ENCODE data around the gene ARPC5L. TPM values are rescaled to one million over a fixed set of nuclear protein-coding genes. Genes with fewer than 3 reads are reported as not detected.

Gene ARPC5L
- total and polyA plus RNA-seq, 2 experiments from 2014 or later: 35.9 to 87.3 TPM

DNA sequence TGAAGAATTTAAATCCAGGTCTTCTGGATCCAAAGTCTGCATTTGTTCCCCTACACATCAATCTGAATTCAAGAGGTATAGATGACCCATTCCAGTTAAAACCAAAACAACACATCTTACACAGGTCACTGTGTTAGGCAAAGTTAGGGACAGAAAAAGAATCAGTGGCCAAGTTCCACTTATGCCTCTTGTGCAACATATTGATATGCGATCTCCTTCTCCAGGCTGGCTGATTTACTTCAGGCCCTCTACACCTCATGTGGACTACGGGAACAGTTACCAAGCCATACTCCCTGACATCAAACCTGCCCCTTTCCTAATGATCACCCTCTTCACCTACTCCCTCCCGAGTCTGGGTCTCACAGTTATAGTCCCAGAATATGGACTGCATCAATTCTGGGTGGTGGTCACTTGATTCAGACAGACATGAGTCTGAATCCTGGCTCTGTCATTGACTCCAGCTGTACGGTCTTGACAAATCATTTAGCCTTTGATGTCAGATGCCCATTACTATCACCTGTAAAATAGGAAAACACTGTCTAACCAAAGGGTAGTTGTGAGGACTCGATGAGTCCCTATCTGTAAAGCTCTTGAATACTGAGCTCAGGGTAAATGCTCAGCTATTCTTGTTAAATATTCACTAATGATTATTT, 52.9 kb downstream of the ARPC5L start:
- Mint-ChIP-seq H3K27ac (no peak overlapping the region), H3K4me3 (no peak overlapping the region), H3K36me3 (ENCODE audit: low read depth) (peaks cover 9% of the 10 kb centered on the region; the same call in 2 of the 3 replicates), H3K27me3 (ENCODE audit: insufficient read depth, low read depth, poor library complexity) (peaks cover 2% of the 10 kb centered on the region), H3K9me3 (no peaks in the 10 kb centered on the region), H3K4me1 (no peaks in the 10 kb centered on the region)
- Histone ChIP-seq H3K4me1 (ENCODE audit: insufficient read depth) (no peaks in the 10 kb centered on the region), H3F3A (replicated peaks; ENCODE audit: low read depth) (0 out of 2 replicates have a peak, but pooled peaks cover 4% of the 10 kb centered on the region), H3K4me3 (no peak overlapping the region), H2AFZ (no peak overlapping the region), H3K79me2 (replicated peaks; ENCODE audit: insufficient read depth) (no peaks in the 10 kb centered on the region), H4K20me1 (replicated peaks; ENCODE audit: insufficient read depth) (no peaks in the 10 kb centered on the region), H3K27ac (ENCODE audit: low read depth) (no peak overlapping the region; the same call in 1 of the 2 replicates), H3K27me3 (ENCODE audit: insufficient read depth) (no peaks in the 10 kb centered on the region), H3K4me2 (no peak overlapping the region), H3K9me2 (ENCODE audit: insufficient read depth) (no peaks in the 10 kb centered on the region), H3K36me3 (ENCODE audit: insufficient read depth) (no peaks in the 10 kb centered on the region)
- TF ChIP-seq NANOG (IDR thresholded peaks at IDR 0.05; ENCODE audit: borderline replicate concordance): no peak
- no peak for TF ChIP-seq JUNB (IDR thresholded peaks at IDR 0.05; ENCODE audit: unreplicated experiment)
- TF ChIP-seq, protein P1, sequence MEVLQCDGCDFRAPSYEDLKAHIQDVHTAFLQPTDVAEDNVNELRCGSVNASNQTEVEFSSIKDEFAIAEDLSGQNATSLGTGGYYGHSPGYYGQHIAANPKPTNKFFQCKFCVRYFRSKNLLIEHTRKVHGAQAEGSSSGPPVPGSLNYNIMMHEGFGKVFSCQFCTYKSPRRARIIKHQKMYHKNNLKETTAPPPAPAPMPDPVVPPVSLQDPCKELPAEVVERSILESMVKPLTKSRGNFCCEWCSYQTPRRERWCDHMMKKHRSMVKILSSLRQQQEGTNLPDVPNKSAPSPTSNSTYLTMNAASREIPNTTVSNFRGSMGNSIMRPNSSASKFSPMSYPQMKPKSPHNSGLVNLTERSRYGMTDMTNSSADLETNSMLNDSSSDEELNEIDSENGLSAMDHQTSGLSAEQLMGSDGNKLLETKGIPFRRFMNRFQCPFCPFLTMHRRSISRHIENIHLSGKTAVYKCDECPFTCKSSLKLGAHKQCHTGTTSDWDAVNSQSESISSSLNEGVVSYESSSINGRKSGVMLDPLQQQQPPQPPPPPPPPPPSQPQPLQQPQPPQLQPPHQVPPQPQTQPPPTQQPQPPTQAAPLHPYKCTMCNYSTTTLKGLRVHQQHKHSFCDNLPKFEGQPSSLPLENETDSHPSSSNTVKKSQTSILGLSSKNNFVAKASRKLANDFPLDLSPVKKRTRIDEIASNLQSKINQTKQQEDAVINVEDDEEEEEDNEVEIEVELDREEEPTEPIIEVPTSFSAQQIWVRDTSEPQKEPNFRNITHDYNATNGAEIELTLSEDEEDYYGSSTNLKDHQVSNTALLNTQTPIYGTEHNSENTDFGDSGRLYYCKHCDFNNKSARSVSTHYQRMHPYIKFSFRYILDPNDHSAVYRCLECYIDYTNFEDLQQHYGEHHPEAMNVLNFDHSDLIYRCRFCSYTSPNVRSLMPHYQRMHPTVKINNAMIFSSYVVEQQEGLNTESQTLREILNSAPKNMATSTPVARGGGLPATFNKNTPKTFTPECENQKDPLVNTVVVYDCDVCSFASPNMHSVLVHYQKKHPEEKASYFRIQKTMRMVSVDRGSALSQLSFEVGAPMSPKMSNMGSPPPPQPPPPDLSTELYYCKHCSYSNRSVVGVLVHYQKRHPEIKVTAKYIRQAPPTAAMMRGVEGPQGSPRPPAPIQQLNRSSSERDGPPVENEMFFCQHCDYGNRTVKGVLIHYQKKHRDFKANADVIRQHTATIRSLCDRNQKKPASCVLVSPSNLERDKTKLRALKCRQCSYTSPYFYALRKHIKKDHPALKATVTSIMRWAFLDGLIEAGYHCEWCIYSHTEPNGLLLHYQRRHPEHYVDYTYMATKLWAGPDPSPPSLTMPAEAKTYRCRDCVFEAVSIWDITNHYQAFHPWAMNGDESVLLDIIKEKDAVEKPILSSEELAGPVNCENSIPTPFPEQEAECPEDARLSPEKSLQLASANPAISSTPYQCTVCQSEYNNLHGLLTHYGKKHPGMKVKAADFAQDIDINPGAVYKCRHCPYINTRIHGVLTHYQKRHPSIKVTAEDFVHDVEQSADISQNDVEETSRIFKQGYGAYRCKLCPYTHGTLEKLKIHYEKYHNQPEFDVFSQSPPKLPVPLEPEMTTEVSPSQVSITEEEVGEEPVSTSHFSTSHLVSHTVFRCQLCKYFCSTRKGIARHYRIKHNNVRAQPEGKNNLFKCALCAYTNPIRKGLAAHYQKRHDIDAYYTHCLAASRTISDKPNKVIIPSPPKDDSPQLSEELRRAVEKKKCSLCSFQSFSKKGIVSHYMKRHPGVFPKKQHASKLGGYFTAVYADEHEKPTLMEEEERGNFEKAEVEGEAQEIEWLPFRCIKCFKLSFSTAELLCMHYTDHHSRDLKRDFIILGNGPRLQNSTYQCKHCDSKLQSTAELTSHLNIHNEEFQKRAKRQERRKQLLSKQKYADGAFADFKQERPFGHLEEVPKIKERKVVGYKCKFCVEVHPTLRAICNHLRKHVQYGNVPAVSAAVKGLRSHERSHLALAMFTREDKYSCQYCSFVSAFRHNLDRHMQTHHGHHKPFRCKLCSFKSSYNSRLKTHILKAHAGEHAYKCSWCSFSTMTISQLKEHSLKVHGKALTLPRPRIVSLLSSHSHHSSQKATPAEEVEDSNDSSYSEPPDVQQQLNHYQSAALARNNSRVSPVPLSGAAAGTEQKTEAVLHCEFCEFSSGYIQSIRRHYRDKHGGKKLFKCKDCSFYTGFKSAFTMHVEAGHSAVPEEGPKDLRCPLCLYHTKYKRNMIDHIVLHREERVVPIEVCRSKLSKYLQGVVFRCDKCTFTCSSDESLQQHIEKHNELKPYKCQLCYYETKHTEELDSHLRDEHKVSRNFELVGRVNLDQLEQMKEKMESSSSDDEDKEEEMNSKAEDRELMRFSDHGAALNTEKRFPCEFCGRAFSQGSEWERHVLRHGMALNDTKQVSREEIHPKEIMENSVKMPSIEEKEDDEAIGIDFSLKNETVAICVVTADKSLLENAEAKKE (CRISPR knock-in tag; IDR thresholded peaks at IDR 0.05): no peak
- no peak for TF ChIP-seq CREB1 (CRISPR knock-in tag; IDR thresholded peaks at IDR 0.05; ENCODE audit: low read depth)
- TF ChIP-seq, protein P2, sequence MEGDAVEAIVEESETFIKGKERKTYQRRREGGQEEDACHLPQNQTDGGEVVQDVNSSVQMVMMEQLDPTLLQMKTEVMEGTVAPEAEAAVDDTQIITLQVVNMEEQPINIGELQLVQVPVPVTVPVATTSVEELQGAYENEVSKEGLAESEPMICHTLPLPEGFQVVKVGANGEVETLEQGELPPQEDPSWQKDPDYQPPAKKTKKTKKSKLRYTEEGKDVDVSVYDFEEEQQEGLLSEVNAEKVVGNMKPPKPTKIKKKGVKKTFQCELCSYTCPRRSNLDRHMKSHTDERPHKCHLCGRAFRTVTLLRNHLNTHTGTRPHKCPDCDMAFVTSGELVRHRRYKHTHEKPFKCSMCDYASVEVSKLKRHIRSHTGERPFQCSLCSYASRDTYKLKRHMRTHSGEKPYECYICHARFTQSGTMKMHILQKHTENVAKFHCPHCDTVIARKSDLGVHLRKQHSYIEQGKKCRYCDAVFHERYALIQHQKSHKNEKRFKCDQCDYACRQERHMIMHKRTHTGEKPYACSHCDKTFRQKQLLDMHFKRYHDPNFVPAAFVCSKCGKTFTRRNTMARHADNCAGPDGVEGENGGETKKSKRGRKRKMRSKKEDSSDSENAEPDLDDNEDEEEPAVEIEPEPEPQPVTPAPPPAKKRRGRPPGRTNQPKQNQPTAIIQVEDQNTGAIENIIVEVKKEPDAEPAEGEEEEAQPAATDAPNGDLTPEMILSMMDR (conservative IDR thresholded peaks at IDR 0.05; ENCODE audit: low read depth in 2 of 2): no peak
- TF ChIP-seq ZNF114 (CRISPR knock-in tag; IDR thresholded peaks at IDR 0.05): no peak
- TF ChIP-seq ETS1 (IDR thresholded peaks at IDR 0.05): no peak
- no peak for TF ChIP-seq STAT1 (IDR thresholded peaks at IDR 0.05; ENCODE audit: unreplicated experiment)
- TF ChIP-seq EZH2 (IDR thresholded peaks at IDR 0.05; ENCODE audit: low read depth, unreplicated experiment): no peak
- no peak for TF ChIP-seq ZNF331 (CRISPR knock-in tag; IDR thresholded peaks at IDR 0.05; ENCODE audit: low read depth)
- TF ChIP-seq EZH2phosphoT487 (IDR thresholded peaks at IDR 0.05; ENCODE audit: unreplicated experiment): no peak
- no peak for TF ChIP-seq POLR2AphosphoS5 (IDR thresholded peaks at IDR 0.05; ENCODE audit: low read depth)
- no peak for TF ChIP-seq REST (IDR thresholded peaks at IDR 0.05; ENCODE audit: unreplicated experiment)
- no peak for DNase-seq (ENCODE audit: low spot score)
- no peak for ATAC-seq

Data from GM23338 (cell line).